HL-60 (cell line): ENCODE results near the gene GRK1.

Source experiments
- DNase-seq, 2 experiments: peaks; one replicate each; pipeline ENCODE4 v3.0.0-alpha.2; 2010 to 2020; ENCODE audit warnings: low read depth in 1 of 2, low spot score in 1 of 2
- H3K27ac ChIP-seq: fragments of 250-450 bp; sonication (Bioruptor Pico); replicated peaks from 2 replicates; pipeline ENCODE4 v1.5.1; 2020; ENCODE audit warnings: mild to moderate bottlenecking, moderate library complexity
- H3K27me3 ChIP-seq: fragments of 250-450 bp; sonication (Bioruptor Pico); 2 replicates; pipeline ENCODE4 v1.5.1; 2021; ENCODE audit warnings: mild to moderate bottlenecking, moderate library complexity; ENCODE audit not compliant: insufficient read depth, poor library complexity, severe bottlenecking
- H3K4me3 ChIP-seq: replicated peaks from 2 replicates; pipeline ENCODE4 v1.5.1; 2011; ENCODE audit warnings: mild to moderate bottlenecking, control low read depth, low read length; ENCODE audit not compliant: insufficient read depth
- GABPA ChIP-seq: IDR thresholded peaks from 2 replicates; pipeline ENCODE4 v1.6.1; 2012; ENCODE audit warnings: low read depth
- POLR2AphosphoS5 ChIP-seq: IDR thresholded peaks from 2 replicates; pipeline ENCODE4 v1.6.1; 2012; ENCODE audit warnings: low read depth
- REST ChIP-seq: IDR thresholded peaks from 2 replicates; pipeline ENCODE4 v1.6.1; 2012; ENCODE audit warnings: low read depth; ENCODE audit not compliant: insufficient replicate concordance
- SPI1 ChIP-seq: IDR thresholded peaks from 2 replicates; pipeline ENCODE4 v1.6.1; 2012; ENCODE audit warnings: low read depth, mild to moderate bottlenecking, borderline replicate concordance
- TF ChIP-seq, protein P1 (sequence below): IDR thresholded peaks from one replicate; pipeline ENCODE4 v1.5.1; 2011; ENCODE audit warnings: low read length, control low read depth, inconsistent platforms; ENCODE audit not compliant: insufficient read depth

The GRK1 gene

GRCh38 chr13:113642563-113642962, 24.5 kb upstream of the GRK1 start:
- no peak for TF ChIP-seq GABPA
- no peak for TF ChIP-seq REST
- TF ChIP-seq, protein P1, sequence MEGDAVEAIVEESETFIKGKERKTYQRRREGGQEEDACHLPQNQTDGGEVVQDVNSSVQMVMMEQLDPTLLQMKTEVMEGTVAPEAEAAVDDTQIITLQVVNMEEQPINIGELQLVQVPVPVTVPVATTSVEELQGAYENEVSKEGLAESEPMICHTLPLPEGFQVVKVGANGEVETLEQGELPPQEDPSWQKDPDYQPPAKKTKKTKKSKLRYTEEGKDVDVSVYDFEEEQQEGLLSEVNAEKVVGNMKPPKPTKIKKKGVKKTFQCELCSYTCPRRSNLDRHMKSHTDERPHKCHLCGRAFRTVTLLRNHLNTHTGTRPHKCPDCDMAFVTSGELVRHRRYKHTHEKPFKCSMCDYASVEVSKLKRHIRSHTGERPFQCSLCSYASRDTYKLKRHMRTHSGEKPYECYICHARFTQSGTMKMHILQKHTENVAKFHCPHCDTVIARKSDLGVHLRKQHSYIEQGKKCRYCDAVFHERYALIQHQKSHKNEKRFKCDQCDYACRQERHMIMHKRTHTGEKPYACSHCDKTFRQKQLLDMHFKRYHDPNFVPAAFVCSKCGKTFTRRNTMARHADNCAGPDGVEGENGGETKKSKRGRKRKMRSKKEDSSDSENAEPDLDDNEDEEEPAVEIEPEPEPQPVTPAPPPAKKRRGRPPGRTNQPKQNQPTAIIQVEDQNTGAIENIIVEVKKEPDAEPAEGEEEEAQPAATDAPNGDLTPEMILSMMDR = no peak
- TF ChIP-seq SPI1 = no peak
- TF ChIP-seq POLR2AphosphoS5 = no peak
- no peak overlapping the region for H3K27ac ChIP-seq
- no peaks in the 10 kb centered on the region for H3K27me3 ChIP-seq
- H3K4me3 ChIP-seq = no peak overlapping the region
- no peak for DNase-seq

DNA sequence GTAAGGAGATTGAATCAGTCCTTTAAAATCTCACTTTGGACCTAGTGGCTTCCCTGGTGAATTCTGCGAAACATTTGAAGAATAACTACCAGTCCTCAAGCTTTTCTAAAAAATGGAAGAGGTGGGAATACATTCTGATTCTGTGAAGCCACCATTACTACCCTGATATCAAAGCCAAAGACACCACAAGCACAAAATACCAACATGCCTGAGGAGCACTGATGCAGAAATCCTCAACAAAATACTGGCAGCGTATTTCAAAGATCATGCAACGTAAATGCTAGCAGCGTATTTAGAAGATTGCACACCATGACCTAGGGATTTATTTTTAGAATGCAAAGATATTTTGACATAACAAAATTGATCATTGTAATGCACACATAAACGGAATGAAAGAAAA, 23.4 kb upstream of the GRK1 start:
- no peak for DNase-seq
- no peak overlapping the region for H3K4me3 ChIP-seq
- no peaks in the 10 kb centered on the region for H3K27me3 ChIP-seq
- TF ChIP-seq POLR2AphosphoS5 = 0 out of 2 replicates have a peak, but pooled peaks have one; percentile 28
- no peak for TF ChIP-seq GABPA
- TF ChIP-seq, protein P1 = no peak
- H3K27ac ChIP-seq = no peak overlapping the region

- Histone ChIP-seq H3K27ac (no peak overlapping the region), H3K27me3 (no peaks in the 10 kb centered on the region), H3K4me3 (no peak overlapping the region)
- TF ChIP-seq SPI1 (no peak), REST (no peak), POLR2AphosphoS5 (no peak), GABPA (no peak)
- TF ChIP-seq, protein P1 = no peak
- no peak for DNase-seq
These were observed 22.2 kb upstream of the GRK1 start for GRCh38 chr13:113644800-113645199.

GRCh38 chr13:113645329-113645728, 21.7 kb upstream of the GRK1 start:
- Histone ChIP-seq H3K27ac (no peak overlapping the region), H3K4me3 (no peak overlapping the region), H3K27me3 (no peaks in the 10 kb centered on the region)
- no peak for TF ChIP-seq GABPA
- DNase-seq = no peak
